Cardiac muscle cell (in vitro differentiated cells and primary cell): ENCODE data around the gene GSTM1. TPM values are rescaled to one million over a fixed set of nuclear protein-coding genes. Genes with fewer than 3 reads are reported as not detected.

ENCODE experiments used
- DNase-seq, 2 donors: peaks; one replicate each; pipeline versions ENCODE4 v3.0.0 to v3.0.0-alpha.2; 2010 to 2017; ENCODE audit warnings: low read depth in 1 of 2, low spot score in 1 of 2
- H3K27ac ChIP-seq: fragments of 200-600 bp; sonication (generic); 2 replicates; pipeline ENCODE4 v1.5.1; 2016
- H3K27me3 ChIP-seq: fragments of 200-600 bp; sonication (generic); 2 replicates; pipeline ENCODE4 v1.6.0; 2016; ENCODE audit warnings: control low read depth
- H3K36me3 ChIP-seq: fragments of 200-600 bp; sonication (generic); 2 replicates; pipeline ENCODE4 v1.5.1; 2016; ENCODE audit warnings: control low read depth
- H3K4me1 ChIP-seq: fragments of 200-600 bp; sonication (generic); 2 replicates; pipeline ENCODE4 v1.8.1; 2017; ENCODE audit warnings: low read depth, mild to moderate bottlenecking, mixed run types
- H3K4me3 ChIP-seq: fragments of 200-600 bp; sonication (generic); 2 replicates; pipeline ENCODE4 v1.5.1; 2016; ENCODE audit warnings: mild to moderate bottlenecking
- H3K9me3 ChIP-seq: fragments of 200-600 bp; sonication (generic); 2 replicates; pipeline ENCODE4 v1.5.1; 2017; ENCODE audit warnings: low read depth, mild to moderate bottlenecking, control low read depth
- polyA plus RNA-seq: library from polyadenylated mRNA; unstranded; fragments of >200 nt; fragmentation: Nextera tagmentation; extraction: Ambion mirVana; gene quantifications from 2 replicates; pipeline ENCODE4 v1.2.1, GENCODE V29; 2016
- total RNA-seq: library from RNA; depleted of rRNA; stranded (reverse); fragments of >200 nt; gene quantifications from 2 replicates; pipeline ENCODE4 v1.2.3, GENCODE V29; 2016
- TF ChIP-seq, protein P1 (sequence below): IDR thresholded peaks from 2 replicates; pipeline ENCODE4 v1.5.1; 2012; ENCODE audit warnings: low read depth, mild to moderate bottlenecking, low read length

The GSTM1 gene
- total and polyA plus RNA-seq, 2 experiments from 2014 or later = 10.7 to 14.1 TPM

DNA sequence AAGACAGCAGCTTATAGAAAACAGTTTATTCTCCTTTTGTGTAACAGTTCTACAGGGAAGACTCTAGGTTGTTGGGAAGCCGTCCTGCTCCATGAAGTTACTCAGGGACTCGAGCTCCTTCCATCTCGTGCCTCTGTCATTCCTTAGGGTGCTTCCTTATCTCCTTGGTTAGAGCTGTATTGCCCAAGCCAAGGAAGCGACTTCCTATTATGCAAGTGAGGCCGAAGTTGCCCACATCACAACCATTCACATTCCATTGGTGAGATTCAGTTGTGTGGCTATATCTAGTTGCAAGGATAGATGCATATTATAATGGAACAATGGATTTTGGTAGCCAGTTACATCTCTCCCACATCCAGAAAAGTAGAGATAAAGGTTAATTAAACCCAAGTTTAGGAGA, 33.4 kb downstream of the GSTM1 start:
- TF ChIP-seq, protein P1, sequence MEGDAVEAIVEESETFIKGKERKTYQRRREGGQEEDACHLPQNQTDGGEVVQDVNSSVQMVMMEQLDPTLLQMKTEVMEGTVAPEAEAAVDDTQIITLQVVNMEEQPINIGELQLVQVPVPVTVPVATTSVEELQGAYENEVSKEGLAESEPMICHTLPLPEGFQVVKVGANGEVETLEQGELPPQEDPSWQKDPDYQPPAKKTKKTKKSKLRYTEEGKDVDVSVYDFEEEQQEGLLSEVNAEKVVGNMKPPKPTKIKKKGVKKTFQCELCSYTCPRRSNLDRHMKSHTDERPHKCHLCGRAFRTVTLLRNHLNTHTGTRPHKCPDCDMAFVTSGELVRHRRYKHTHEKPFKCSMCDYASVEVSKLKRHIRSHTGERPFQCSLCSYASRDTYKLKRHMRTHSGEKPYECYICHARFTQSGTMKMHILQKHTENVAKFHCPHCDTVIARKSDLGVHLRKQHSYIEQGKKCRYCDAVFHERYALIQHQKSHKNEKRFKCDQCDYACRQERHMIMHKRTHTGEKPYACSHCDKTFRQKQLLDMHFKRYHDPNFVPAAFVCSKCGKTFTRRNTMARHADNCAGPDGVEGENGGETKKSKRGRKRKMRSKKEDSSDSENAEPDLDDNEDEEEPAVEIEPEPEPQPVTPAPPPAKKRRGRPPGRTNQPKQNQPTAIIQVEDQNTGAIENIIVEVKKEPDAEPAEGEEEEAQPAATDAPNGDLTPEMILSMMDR = no peak
- H3K27me3 ChIP-seq = no peaks in the 10 kb centered on the region
- no peak overlapping the region for H3K4me3 ChIP-seq
- no peaks in the 10 kb centered on the region for H3K9me3 ChIP-seq
- no peaks in the 10 kb centered on the region for H3K4me1 ChIP-seq
- no peak overlapping the region for H3K27ac ChIP-seq
- peak in 1 of 2 donors; percentile 72 for DNase-seq
- no peaks in the 10 kb centered on the region for H3K36me3 ChIP-seq

DNA sequence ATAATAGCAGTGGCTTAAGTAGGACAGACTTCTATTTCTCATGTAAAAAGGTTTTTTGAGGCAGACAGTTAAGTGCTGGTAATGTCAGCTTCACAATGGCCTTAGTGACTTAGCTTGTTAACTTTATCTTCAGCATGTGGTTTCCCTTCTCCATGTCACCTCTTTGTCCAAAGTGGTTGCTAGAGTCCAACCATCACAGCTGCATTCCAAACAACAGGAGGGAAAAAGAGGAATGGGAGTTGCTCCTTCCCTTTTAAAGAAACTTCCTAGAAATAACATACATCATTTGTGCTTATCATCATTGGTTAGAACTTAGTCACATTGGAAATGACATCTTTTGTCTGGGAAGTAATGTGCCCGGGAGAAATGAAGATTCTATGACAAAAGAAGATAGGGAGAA, 34.4 kb downstream of the GSTM1 start:
- no peaks in the 10 kb centered on the region for H3K9me3 ChIP-seq
- no peaks in the 10 kb centered on the region for H3K4me1 ChIP-seq
- H3K36me3 ChIP-seq = no peaks in the 10 kb centered on the region
- H3K27me3 ChIP-seq = no peaks in the 10 kb centered on the region
- no peak overlapping the region for H3K4me3 ChIP-seq
- DNase-seq = no peak
- no peak overlapping the region for H3K27ac ChIP-seq
- TF ChIP-seq, protein P1 = no peak

DNA sequence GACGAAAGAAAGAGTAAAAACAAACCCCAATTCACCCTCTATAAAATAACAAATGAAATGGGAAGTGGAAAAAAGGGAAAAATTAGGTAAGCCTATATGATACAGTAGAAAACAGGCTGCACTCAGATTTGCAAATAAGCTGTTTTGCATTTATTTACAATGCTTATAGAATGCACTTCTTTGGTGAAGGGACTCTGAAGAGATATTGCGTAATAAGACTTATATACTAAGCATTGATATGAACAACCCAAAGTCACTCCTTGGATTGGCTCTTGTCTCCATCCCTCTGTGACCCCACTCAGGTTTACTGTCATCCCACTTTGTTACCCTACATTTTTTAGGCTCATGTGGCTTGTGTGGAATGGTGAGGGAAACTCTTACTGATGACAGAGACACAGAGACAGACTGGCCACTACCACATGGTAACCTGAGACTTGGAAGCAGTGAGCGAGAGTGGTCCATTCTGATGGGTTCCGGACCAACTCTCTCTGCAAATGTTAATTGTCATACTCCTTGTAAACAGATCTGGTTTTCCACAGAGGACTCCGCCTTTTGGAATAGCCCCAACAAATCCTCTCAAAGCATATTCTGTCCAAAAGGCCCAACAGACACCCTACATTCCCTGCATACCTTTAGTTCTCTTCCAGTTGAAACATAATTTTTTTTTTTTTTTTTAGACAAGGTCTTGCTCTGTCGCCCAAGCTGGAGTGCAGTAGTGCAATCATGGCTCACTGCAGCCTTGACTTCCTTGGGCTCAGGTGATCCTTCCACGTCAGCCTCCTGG, 35.5 kb downstream of the GSTM1 start:
- DNase-seq = peak in 1 of 2 donors; percentile 31
- H3K9me3 ChIP-seq = no peaks in the 10 kb centered on the region
- no peak overlapping the region for H3K4me3 ChIP-seq
- no peak overlapping the region for H3K27ac ChIP-seq
- no peaks in the 10 kb centered on the region for H3K27me3 ChIP-seq
- no peaks in the 10 kb centered on the region for H3K36me3 ChIP-seq
- no peaks in the 10 kb centered on the region for H3K4me1 ChIP-seq
- TF ChIP-seq, protein P1 = no peak

DNA sequence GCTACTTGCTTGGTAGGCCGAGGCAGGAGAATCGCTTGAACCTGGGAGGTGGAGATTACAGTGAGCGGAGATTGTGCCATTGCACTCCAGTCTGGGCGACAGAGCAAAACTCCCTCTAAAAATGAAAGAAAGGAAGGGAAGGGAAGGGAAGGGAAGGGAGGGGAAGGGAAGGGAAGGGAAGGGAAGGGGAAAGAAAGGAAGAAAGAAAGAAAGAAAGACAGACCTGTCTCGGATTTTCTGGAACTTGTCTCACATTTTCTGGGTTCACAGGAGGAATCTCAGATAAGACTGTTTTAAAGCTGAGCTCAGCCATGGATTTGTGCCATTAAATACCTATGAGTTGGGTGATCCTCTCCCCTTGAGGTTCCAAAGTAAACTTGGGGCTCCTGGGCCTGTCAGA, 37.3 kb downstream of the GSTM1 start:
- H3K27ac ChIP-seq = no peak overlapping the region
- no peaks in the 10 kb centered on the region for H3K27me3 ChIP-seq
- no peaks in the 10 kb centered on the region for H3K4me1 ChIP-seq
- no peak for DNase-seq
- no peaks in the 10 kb centered on the region for H3K36me3 ChIP-seq
- H3K9me3 ChIP-seq = no peaks in the 10 kb centered on the region
- TF ChIP-seq, protein P1 = no peak
- H3K4me3 ChIP-seq = no peak overlapping the region

DNA sequence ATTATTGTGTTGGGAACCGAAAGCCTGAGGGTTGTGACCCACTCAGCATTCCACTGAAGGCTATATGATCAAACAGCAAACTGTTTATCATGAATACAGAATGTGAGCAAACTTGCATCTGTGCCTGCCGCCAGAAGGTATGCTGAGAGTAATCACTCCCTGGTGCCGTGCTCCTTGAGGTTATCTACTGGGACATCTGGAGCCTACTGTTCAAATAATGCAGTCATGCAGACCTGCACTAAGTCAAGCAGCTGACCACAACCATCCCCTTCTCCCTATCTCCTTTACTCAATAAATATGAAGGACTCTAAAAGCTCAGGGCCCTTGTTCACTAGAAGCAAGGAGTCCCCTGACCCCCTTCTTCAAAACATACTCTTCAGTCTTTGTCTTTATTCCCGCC, 37.9 kb downstream of the GSTM1 start:
- H3K27ac ChIP-seq = no peak overlapping the region
- no peak for DNase-seq
- H3K4me3 ChIP-seq = no peak overlapping the region
- no peaks in the 10 kb centered on the region for H3K36me3 ChIP-seq
- H3K27me3 ChIP-seq = no peaks in the 10 kb centered on the region
- no peaks in the 10 kb centered on the region for H3K9me3 ChIP-seq
- TF ChIP-seq, protein P1 = no peak
- no peaks in the 10 kb centered on the region for H3K4me1 ChIP-seq
